Upper lobe of left lung (tissue), 6 donors: Measurements from ENCODE around the gene MSANTD1. TPM values are rescaled to one million over a fixed set of nuclear protein-coding genes. Genes with fewer than 3 reads are reported as not detected.

Experiments
- ATAC-seq, 2 donors: fragments of 200-7000 bp; cut with Tn5 transposase; one replicate each; pipeline ENCODE4 v1.9.1; 2022; ENCODE audit warnings: mild to moderate bottlenecking in 2 of 2, moderate library complexity in 2 of 2; ENCODE audit not compliant: low FRiP score in 2 of 2
- DNase-seq, 2 donors: peaks; one replicate each; pipeline ENCODE4 v3.0.0-alpha.2; 2019 to 2020
- H3K27ac ChIP-seq, 4 donors: fragments of 200-600 bp; sonication (generic); one replicate each; pipeline ENCODE4 v1.5.1; 2016 to 2019
- H3K27me3 ChIP-seq, 4 donors: fragments of 200-600 bp; sonication (generic); one replicate each; pipeline ENCODE4 v1.5.1; 2017 to 2019
- H3K36me3 ChIP-seq, 4 donors: fragments of 200-600 bp; sonication (generic); one replicate each; pipeline ENCODE4 v1.5.1; 2016 to 2019
- H3K4me1 ChIP-seq, 4 donors: fragments of 200-600 bp; sonication (generic); one replicate each; pipeline ENCODE4 v1.5.1; 2018 to 2019
- H3K4me3 ChIP-seq, 4 donors: fragments of 200-600 bp; sonication (generic); one replicate each; pipeline ENCODE4 v1.5.1; 2017 to 2019; ENCODE audit warnings: mild to moderate bottlenecking in 2 of 4, moderate library complexity in 1 of 4
- H3K9me3 ChIP-seq, 4 donors: fragments of 200-600 bp; sonication (generic); one replicate each; pipeline ENCODE4 v1.5.1; 2018 to 2019
- EP300 ChIP-seq, 4 donors: sonication (generic); formaldehyde crosslinking; IDR thresholded peaks; one replicate each; pipeline ENCODE4 v1.5.1; 2017; ENCODE audit warnings: antibody characterized with exemption in 4 of 4, control low read depth in 2 of 4
- POLR2A ChIP-seq, 4 donors: fragments of 450-650 bp; IDR thresholded peaks; one replicate each; pipeline ENCODE4 v1.5.1; 2016 to 2017; ENCODE audit warnings: antibody characterized with exemption in 4 of 4, mild to moderate bottlenecking in 2 of 4
- POLR2AphosphoS5 ChIP-seq, 2 donors: sonication (generic); formaldehyde crosslinking; IDR thresholded peaks; one replicate each; pipeline ENCODE4 v1.5.1; 2017; ENCODE audit warnings: antibody characterized with exemption in 2 of 2
- WGBS, 2 donors: methylation state at CpG; one replicate each; pipeline ENCODE4 v1.1.5; 2017 to 2018; 5-methylcytosine and 5-hydroxymethylcytosine counted together
- total RNA-seq, 6 donors: library from RNA; depleted of rRNA in 4 of 6; stranded (reverse); fragments of >200 nt in 4 of 6; gene quantifications; one replicate each; pipeline versions ENCODE4 v1.1.0 to v1.2.1, GENCODE V29; 2016 to 2021
- TF ChIP-seq, protein P1 (sequence below), 6 experiments: fragments of 450-650 bp in 4 of 6; fragments of 200-600 bp in 2 of 6; sonication (generic) in 2 of 6; IDR thresholded peaks; one replicate each; pipeline ENCODE4 v1.5.1; 2016 to 2019; ENCODE audit warnings: antibody characterized with exemption in 6 of 6
- donor health status: DM: no; HTN: no; CAD: no; lungs with moderate emphysema.
- donor health status: DM: no; HTN: yes; CAD: no; lungs with severe emphysema.

Gene MSANTD1
- total RNA-seq, 6 donors from 2014 or later, result 1.00 to 7.3 (median 1.8) TPM

DNA sequence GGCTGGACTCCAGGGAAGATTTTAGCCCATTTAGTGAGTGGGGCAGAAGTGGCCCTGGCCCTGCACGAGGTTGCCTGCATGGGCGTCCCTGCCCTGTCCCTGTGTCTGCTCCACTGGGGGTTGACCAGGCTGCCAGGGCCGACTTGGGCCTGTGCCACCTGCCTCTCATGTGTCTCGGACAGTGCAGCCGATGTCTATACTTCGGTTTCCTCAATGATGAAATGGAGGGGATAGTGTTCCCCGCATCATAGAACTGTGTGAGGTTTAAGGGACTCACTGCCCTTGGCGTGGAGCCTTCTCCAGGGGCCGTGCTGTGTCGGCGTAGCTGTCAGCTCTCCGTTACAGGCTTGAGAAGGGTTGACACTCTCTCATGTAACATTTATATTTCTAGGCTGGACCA is 27.0 kb upstream of the MSANTD1 start:
- TF ChIP-seq, protein P1, sequence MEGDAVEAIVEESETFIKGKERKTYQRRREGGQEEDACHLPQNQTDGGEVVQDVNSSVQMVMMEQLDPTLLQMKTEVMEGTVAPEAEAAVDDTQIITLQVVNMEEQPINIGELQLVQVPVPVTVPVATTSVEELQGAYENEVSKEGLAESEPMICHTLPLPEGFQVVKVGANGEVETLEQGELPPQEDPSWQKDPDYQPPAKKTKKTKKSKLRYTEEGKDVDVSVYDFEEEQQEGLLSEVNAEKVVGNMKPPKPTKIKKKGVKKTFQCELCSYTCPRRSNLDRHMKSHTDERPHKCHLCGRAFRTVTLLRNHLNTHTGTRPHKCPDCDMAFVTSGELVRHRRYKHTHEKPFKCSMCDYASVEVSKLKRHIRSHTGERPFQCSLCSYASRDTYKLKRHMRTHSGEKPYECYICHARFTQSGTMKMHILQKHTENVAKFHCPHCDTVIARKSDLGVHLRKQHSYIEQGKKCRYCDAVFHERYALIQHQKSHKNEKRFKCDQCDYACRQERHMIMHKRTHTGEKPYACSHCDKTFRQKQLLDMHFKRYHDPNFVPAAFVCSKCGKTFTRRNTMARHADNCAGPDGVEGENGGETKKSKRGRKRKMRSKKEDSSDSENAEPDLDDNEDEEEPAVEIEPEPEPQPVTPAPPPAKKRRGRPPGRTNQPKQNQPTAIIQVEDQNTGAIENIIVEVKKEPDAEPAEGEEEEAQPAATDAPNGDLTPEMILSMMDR (IDR thresholded peaks at IDR 0.05), result no peak
- no peak for TF ChIP-seq POLR2A (IDR thresholded peaks at IDR 0.05)
- TF ChIP-seq POLR2AphosphoS5 (IDR thresholded peaks at IDR 0.05), result no peak
- TF ChIP-seq EP300 (IDR thresholded peaks at IDR 0.05), result no peak
- WGBS, 2 donors, result 97% methylated on average over 12 of the region's 12 CpGs; no CpG with 5 or more reads in 1 of the 2 donors
- Histone ChIP-seq H3K4me3 (no peak overlapping the region), H3K27me3 (no peaks in the 10 kb centered on the region), H3K4me1 (peaks cover 4 to 22% (median 15%) of the 10 kb centered on the region in 4 donors), H3K27ac (no peak overlapping the region), H3K36me3 (peaks cover 18 to 100% (median 76%) of the 10 kb centered on the region in 4 donors), H3K9me3 (no peaks in the 10 kb centered on the region)
- DNase-seq (peak in 1 of 2 donors; percentile 36), ATAC-seq (no peak)

DNA sequence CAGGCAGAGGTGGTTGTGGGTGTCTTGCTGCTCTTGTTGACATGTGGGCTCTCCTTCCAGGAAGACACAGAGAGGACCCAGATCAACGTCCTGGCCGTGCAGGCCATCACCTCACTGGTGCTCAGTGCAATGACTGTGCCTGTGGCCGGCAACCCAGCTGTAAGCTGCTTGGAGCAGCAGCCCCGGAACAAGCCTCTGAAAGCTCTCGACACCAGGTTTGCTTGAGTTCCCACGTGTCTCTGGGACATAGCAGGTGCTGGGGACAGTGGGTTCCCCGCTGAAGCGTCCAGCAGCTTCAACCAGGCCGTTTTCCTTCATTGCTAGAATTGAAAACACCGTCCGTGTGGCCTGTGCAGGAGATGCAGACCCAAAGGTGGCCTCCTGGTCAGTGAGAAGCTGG is 25.6 kb upstream of the MSANTD1 start:
- Histone ChIP-seq H3K36me3 (peaks cover 18 to 93% (median 69%) of the 10 kb centered on the region in 4 donors), H3K4me3 (no peak overlapping the region), H3K4me1 (peaks cover 4 to 22% (median 15%) of the 10 kb centered on the region in 4 donors), H3K9me3 (no peaks in the 10 kb centered on the region), H3K27ac (no peak overlapping the region), H3K27me3 (no peaks in the 10 kb centered on the region)
- DNase-seq (peak in 1 of 2 donors; percentile 21), ATAC-seq (no peak)
- no peak for TF ChIP-seq EP300 (IDR thresholded peaks at IDR 0.05)
- no peak for TF ChIP-seq POLR2A (IDR thresholded peaks at IDR 0.05)
- no peak for TF ChIP-seq POLR2AphosphoS5 (IDR thresholded peaks at IDR 0.05)
- TF ChIP-seq, protein P1 (IDR thresholded peaks at IDR 0.05), result no peak
- 95 to 98% methylated on average over 7 to 11 of the region's 11 CpGs for WGBS, 2 donors

DNA sequence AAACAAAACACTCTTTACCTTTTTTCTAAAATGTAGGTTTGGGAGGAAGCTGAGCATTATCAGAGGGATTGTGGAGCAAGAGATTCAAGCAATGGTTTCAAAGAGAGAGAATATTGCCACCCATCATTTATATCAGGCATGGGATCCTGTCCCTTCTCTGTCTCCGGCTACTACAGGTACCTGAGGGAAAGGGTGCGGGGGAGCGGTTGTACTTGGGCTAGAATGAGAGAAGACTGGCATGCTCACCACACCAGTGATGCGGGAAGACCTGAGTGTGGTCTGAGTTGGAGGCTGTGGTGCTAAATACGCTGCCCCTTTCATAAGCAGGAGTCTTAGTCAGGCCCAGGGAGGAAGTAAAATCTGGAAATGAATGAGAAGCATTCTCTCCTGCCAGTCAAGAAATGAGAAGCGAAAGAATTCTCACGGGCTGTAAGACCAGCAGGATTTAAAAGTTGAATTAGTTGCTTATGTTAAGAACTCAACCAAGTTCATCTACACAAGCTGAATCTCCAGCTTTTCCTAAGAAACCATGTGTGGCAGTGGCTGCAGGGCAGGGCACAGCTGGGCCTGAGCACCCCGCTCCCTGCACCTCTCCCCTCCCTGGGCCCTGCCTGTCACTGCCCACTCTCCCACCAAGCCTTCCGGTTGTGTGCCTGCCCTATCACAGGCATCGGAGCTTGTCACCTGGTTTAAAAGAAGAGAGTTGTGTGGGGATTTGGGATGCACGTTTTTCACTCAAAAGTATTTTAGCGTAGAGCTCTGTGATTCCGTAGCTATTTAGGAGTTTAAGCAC is 24.8 kb upstream of the MSANTD1 start:
- TF ChIP-seq, protein P1 (IDR thresholded peaks at IDR 0.05), result no peak
- TF ChIP-seq EP300 (IDR thresholded peaks at IDR 0.05) (no peak), POLR2AphosphoS5 (IDR thresholded peaks at IDR 0.05) (no peak), POLR2A (IDR thresholded peaks at IDR 0.05) (no peak)
- Histone ChIP-seq H3K4me1 (peaks cover 4 to 22% (median 15%) of the 10 kb centered on the region in 4 donors), H3K4me3 (no peak overlapping the region), H3K27me3 (no peaks in the 10 kb centered on the region), H3K9me3 (no peaks in the 10 kb centered on the region), H3K36me3 (peaks cover 18 to 93% (median 73%) of the 10 kb centered on the region in 4 donors), H3K27ac (no peak overlapping the region)
- ATAC-seq (no peak), DNase-seq (no peak)
- 90 to 93% methylated on average over 13 of the region's 13 CpGs for WGBS, 2 donors

DNA sequence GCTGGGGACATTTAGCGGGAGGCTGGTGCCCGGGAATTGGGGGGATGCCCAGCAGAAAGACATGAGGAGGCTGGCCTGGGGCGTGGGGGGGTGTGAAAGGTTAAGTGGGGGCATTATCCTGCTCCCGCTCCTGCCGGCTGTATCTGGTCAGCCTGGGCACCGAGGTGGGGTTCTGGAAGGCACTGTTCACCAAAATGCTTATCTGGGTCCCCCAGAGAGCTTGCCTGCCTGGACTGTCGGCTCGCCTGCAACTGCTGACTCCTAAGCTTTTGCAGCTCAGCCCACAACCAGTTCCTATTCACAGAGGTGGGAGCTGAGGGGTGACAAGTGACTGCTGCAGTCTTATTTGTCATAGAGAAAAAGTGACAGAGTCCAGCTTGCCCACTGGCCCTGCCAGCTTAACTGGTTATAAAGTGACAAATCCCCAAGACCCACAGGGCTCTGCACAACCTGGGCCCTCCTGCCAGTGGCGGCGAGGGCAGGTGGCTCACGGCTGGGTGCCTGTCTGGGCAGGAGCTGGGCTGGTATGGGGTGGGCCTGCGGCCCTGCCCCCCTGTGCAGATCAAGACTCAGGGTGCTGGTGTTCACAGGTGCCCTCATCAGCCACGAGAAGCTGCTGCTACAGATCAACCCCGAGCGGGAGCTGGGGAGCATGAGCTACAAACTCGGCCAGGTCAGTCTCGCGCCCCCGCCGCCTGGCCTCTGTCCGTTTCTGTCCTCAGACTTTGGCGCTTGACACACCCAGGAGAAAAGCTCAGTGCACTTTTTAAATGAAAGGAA is 23.7 kb upstream of the MSANTD1 start:
- ATAC-seq (no peak), DNase-seq (peak in 1 of 2 donors; percentile 81)
- H3K27ac ChIP-seq, result peak overlapping the region in 3 of 4 donors; percentile 20 to 67 (median 60)
- peaks cover 29 to 93% (median 79%) of the 10 kb centered on the region in 4 donors for H3K36me3 ChIP-seq
- no peaks in the 10 kb centered on the region for H3K9me3 ChIP-seq
- no peaks in the 10 kb centered on the region for H3K27me3 ChIP-seq
- H3K4me3 ChIP-seq, result no peak overlapping the region
- TF ChIP-seq, protein P1 (IDR thresholded peaks at IDR 0.05), result no peak
- no peak for TF ChIP-seq POLR2AphosphoS5 (IDR thresholded peaks at IDR 0.05)
- TF ChIP-seq EP300 (IDR thresholded peaks at IDR 0.05), result no peak
- no peak for TF ChIP-seq POLR2A (IDR thresholded peaks at IDR 0.05)
- peaks cover 4 to 19% (median 15%) of the 10 kb centered on the region in 4 donors for H3K4me1 ChIP-seq
- 84 to 94% methylated on average over 21 of the region's 22 CpGs for WGBS, 2 donors
